Measurements from ENCODE around the gene ZNF486.
"Not testable (repeated sequence)": the region's sequence is repeated elsewhere in the genome, so short reads cannot be mapped to it uniquely, and the experiment has no call there.

ZNF486 gene

DNA sequence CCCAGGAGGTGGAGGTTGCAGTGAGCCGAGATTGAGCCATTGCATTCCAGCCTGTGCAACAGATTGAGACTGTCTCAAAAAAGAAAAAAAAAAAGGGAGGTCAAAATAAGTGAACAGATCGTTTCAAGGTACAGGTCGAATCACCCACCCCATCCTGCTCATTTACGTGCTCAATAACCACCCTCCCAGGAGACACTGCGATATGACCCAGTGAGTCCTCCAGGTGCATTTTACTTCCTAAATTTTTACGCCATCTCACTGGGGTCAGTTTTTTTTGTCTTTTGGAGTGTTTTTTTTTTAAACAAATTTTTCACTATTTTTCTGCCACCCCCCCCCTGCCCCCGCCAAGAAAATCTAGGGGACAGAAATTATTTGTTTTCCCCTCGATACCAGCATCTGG, 68.1 kb downstream of the ZNF486 start:
- no peak for FAIRE-seq

DNA sequence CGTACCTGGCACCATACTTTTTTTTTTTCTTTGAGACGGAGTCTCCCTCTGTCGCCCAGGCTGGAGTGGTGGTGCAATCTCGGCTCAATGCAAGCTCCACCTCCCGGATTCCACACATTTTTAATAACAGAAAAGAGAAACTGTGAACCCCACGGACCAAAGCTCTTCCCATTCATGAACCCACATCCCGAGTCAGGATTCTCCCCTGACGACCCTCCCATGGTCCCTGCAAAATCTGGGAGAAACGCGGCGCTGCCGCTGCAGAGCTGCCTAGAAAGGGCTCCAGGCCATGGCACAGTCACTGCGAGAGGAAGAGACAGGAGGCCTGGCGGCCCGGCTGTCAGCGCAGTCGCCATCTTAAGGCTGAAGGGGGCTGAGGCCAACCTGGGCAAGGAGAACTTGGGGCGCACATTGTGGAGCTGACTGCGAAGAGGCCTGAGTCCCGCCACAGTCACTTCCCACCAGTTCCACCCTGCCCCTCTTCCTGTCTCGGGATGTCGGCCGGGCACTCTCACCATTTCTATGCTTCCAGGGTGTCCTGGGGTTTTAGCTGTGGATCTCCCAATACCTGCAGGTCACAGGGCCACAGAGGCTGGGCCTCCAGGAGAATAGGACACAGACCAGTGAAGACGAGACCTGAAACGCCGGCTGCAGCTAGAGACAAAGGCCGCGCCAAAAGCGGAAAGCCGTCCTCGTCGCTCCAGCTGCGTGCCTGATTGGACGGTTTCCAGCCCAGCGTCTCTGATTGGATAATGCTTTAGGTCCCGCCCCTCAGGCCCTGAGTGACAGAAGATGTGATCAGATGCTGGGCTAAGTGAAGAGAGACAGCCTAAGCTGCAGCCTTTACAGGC, 71.0 kb downstream of the ZNF486 start:
- no peak for FAIRE-seq

DNA sequence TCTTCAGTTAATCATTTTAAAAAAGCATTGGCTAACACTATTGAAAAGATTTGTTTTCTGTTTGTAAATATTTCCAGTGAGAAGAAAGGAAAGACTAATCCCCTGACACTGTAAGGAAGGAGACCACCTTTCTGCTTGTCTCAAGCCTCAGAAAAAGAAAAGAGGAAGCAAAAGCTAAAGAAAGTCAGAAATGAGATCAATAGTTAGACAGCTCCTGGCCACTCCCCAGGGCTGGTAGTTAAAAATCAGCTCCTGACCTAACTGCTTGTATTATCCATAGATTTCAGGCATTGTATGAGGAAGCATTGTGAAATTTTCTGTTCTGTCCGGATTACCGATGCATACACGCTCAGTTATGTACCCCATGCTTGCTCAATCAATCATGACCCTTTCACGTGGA, 76.6 kb downstream of the ZNF486 start:
- FAIRE-seq, result no peak

- FAIRE-seq, result no peak
Measured at GRCh38 chr19:20244356-20244755, 77.3 kb downstream of the ZNF486 start.

GRCh38 chr19:20245309-20245708, 78.3 kb downstream of the ZNF486 start:
- no peak for FAIRE-seq

DNA sequence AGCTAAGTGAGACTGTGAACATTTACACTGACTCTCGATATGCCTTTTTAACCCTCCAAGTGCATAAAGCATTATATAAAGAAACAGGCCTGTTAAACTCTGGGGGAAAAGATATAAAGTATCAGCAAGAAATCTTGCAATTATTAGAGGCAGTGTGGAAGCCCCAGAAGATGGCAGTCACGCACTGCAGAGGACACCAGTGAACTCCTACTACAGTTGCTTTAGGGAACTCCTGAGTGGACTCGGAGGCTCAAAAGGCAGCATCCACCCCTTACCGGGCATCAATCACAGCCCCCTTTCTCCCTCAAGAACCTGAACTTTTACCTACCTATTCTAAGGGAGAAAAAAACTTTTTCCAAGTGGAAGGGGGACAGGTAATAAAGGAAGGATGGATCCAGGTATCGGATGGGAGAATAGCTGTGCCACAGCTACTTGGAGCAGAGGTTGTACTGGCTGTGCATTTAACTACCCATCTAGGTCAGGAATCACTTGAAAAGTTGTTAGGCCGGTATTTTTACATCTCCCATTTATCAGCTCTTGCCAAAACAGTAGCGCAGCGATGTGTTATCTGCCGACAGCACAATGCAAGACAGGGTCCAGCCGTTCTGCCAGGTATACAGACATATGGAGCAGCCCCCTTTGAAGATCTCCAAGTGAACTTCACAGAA, 80.1 kb downstream of the ZNF486 start:
- FAIRE-seq, result no peak

DNA sequence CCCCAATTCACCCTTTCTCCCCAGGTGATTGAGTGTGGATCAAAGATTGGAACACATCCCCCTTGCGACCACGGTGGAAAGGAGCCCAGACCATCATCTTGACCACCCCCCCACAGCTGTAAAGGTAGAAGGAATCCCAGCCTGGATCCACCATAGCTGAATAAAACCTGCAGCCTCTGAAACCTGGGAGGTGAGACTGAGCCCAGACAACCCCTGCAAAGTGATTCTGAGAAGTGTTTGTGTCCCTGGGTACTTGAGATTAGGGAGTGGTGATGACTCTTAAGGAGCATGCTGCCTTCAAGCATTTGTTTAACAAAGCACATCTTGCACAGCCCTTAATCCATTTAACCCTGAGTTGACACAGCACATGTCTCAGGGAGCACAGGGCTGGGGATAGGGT, 81.2 kb downstream of the ZNF486 start:
- FAIRE-seq, result not testable (repeated sequence)

Measured in colon (tissue), 2 donors.